Measurements from ENCODE around the gene NUCB1.

DNA sequence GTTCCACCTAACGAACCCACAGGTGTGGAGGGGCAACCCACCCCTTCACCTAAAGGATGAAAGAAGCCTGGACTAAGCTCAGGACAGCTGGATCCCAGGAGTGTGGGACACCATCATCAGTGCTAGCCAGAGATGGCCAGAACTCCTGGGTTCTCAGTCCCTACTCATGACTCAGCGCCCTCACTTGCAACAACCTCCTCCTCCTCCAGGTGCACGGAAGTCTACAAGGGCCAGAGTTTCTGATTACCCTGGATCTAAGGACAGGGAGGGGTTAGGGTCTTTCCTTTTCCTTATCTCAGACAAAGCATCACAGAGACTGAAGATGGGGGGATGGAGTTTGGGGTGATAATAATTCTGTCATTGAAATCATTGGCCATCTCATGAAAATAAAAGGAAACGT is 9.6 kb upstream of the NUCB1 start:
- TF ChIP-seq CTCF (IDR thresholded peaks at IDR 0.05; ENCODE audit: insufficient read depth, low read depth, low read length) (no peak), EZH2 (IDR thresholded peaks at IDR 0.05; ENCODE audit: insufficient read depth, low read length) (no peak)
